HG03175 (cell line): Measurements from ENCODE around the gene CGNL1.

Experiments used
- ATAC-seq: cut with Tn5 transposase; IDR thresholded peaks from one replicate; pipeline ENCODE4 v1.9.1; 2021; ENCODE audit warnings: mild to moderate bottlenecking, moderate library complexity; ENCODE audit not compliant: unreplicated experiment

Gene CGNL1

GRCh38 chr15:57592426-57592825 is 216.1 kb downstream of the CGNL1 start:
- no peak for ATAC-seq

GRCh38 chr15:57592836-57593420 is 216.6 kb downstream of the CGNL1 start:
- no peak for ATAC-seq

- ATAC-seq = no peak
Observed at GRCh38 chr15:57594479-57594878, 218.2 kb downstream of the CGNL1 start.

- no peak for ATAC-seq
Observed at GRCh38 chr15:57595011-57595866, 218.9 kb downstream of the CGNL1 start.

GRCh38 chr15:57596301-57596855 is 220.1 kb downstream of the CGNL1 start:
- ATAC-seq = no peak

GRCh38 chr15:57596978-57597377 is 220.7 kb downstream of the CGNL1 start:
- no peak for ATAC-seq

GRCh38 chr15:57597431-57597830 is 221.1 kb downstream of the CGNL1 start:
- no peak for ATAC-seq

- no peak for ATAC-seq
Observed at GRCh38 chr15:57598346-57598745, 222.0 kb downstream of the CGNL1 start.

GRCh38 chr15:57599296-57599810 is 223.0 kb downstream of the CGNL1 start:
- ATAC-seq = no peak

- ATAC-seq = no peak
Observed at GRCh38 chr15:57600197-57600596, 223.9 kb downstream of the CGNL1 start.
